AML-193 (cell line): Measurements from ENCODE around the gene TOMM34.
A peak's percentile ranks its signal among the peaks of the same experiment; 100 is the strongest.

Source experiments
- DNase-seq, 2 experiments: peaks; one replicate each; lab custom pipeline; 2025; lab: John Stamatoyannopoulos, UW

The TOMM34 gene

GRCh38 chr20:44963325-44964215 is 3.4 kb upstream of the TOMM34 start:
- no peak for DNase-seq

DNA sequence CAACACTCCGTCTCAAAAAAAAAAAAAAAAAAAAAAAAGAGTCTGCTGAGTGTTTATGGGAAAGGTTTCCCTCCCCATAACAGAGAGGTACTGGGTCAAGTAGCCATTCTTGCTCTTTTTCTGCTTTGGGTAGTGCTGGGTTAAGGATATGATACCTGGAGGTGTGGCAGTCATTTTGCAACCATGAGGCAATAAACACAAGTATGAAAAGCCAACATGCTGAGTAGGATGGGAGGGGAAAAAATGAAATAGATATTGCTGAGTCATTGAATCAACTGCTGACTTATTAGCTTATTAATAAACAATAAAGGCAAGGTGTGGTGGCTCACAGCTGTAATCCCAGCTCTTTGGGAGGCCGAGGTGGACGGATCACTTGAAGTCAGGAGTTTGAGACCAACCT is 2.3 kb upstream of the TOMM34 start:
- DNase-seq = no peak

DNA sequence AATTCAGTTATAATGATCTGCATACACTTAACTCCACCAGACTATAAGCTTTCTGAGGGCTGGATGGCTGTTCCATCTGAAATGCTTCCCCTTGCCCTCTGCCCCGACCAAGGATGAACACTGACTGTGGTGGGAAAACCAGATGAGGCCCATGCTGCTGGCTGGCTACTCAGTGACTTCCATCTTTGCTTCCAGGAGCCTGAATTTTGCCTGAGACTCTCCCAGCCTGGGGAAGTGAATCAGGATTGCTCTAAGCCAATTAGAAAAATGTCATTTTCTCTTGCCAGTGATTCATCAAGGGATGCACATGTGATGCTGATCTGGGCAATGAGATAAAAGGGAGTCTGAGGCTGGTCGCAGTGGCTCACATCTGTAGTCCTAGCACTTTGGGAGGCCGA is 1.7 kb upstream of the TOMM34 start:
- no peak for DNase-seq

DNA sequence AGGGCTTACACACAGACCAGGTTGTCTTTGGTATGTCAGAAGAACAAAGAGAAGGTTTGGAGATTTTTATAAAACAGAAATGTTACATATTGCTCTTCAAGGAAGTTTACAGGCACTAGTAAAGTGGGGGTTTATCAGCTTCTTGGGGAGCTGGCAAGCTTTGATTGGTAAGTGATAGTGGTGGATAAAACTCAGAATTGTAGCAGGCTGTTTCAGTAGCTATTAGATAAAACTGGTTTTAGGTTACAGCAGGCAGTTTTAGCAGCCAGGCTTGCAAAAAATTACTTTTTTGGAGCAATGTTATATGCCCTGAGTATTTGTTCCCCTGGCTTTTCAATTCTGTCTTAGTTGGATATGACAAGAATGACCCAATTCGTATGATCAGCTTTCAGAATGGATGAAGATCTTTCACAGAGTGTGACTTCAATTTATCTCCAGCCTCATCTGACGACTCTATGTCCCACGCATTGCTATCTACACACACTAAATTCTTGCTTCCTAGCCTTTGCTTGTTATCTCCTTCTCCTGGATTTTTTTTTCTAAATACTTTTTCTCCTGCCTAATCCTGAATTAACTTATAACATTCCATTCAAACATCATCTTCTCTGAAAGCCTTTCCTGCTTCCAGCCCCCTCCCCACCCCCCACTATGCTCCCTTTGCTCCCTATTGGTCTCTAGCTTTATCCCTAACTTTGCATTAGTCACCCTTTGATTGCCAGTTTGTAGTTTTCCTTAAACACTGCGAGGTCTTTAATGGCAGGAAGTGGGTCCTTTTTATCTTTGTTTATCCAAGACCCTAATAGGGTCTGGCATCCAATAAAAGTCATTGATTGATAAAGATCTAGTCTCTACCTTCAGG is 1.0 kb upstream of the TOMM34 start:
- DNase-seq = no peak

DNA sequence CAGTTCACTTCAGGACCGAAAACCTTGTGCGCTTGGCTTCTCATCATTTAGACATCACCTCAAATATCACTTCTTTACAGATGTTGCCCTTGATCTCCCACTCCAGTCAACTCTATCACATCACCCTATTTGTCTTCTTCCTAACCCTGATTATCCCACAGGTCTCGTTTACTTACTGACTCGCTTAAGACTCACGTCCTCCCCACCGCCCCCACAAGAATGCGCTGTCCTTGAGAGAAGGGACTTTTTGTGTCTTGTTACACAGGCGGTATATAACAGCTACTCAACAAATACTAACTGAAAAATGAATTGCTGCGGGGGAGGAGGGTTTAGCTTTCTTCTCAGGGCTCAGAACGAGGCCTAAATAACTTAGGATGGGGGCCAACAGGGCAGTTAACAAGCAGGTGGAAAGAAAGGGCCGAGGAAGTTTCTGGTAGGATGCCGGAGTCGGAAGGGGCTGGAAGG is 527 bp downstream of the TOMM34 start:
- no peak for DNase-seq

GRCh38 chr20:44959082-44959637 is 1.0 kb downstream of the TOMM34 start:
- peak in 1 of 2 experiments; percentile 27 for DNase-seq

DNA sequence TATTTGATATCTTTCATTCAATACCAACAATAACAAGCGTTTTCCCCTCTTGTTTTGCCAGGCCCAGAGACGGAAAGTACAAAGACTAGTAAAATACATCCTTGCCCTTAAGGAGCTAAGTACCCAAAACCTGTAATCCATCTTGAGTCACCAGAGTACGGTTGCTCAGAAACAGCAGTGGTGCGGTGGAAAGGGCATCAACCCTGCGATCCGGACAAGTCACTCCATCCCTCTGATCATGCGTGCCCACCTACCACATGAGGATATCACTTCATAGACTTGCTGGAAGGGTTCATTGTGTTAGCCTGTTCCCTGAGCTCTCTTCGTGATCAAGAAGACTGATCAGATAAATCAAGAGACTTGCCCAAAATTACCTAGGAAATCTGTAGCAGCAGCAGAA is 1.9 kb downstream of the TOMM34 start:
- DNase-seq = no peak

DNA sequence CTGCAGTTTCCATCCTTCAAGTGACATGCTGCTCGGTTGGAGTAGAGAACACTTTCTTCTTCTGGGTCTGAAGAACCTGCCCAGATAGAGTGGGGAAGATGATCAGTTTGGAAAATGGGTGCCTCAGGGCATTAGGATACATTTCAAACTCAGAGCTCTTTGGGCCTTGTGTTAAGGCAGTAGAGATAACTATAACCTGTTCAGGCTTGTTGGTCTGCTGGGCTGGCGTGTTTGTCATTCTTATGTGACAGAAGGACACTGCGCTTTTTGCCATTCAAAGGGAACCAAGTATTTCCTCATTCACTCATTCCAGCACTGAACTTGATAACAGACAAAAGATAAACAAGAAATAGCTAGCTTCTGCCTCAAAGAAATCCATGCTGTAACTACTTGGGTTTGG is 3.8 kb downstream of the TOMM34 start:
- DNase-seq = no peak

- DNase-seq = no peak
These were observed 4.9 kb downstream of the TOMM34 start for GRCh38 chr20:44955270-44955669.

- DNase-seq = no peak
These were observed 6.0 kb downstream of the TOMM34 start for GRCh38 chr20:44954211-44954610.

- no peak for DNase-seq
These were observed 7.5 kb downstream of the TOMM34 start for GRCh38 chr20:44952731-44953130.

DNA sequence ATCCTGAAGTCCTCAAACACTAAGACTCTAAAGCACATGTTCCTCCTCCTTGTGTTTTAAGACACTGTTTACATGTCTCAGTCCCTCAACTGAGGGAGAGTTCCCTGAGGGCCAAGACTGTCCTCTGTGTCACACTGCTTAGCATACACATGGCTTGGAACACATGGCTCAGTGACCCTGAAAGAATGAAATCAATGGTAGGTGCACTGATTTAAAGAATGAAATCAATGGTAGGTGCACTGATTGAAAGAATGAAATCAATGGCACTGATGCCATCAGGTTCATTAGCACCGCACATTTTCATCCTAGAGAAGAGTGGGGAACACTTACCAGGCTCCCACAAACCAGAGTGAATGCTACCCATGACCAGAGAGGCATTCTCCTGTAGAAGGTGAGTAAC is 9.8 kb downstream of the TOMM34 start:
- DNase-seq = no peak

DNA sequence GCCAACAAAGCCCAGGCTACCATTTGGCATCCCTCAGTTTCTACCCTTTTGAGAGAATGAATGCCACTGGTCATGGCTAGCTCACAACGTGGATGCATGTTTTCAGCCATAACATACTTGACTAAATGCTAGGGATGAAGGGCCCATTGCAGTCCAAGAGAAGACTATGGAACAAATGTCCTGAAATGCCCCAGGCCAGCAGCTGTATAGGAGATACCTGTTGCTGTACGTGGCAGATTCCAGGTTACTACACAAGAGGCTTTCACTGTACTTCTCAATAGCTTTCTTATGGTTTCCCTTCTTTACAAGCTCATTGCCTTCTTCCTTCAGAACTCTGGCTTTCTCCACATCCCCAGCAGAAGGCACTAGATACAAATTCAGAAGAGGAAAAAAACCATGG is 11.7 kb downstream of the TOMM34 start:
- DNase-seq = no peak

DNA sequence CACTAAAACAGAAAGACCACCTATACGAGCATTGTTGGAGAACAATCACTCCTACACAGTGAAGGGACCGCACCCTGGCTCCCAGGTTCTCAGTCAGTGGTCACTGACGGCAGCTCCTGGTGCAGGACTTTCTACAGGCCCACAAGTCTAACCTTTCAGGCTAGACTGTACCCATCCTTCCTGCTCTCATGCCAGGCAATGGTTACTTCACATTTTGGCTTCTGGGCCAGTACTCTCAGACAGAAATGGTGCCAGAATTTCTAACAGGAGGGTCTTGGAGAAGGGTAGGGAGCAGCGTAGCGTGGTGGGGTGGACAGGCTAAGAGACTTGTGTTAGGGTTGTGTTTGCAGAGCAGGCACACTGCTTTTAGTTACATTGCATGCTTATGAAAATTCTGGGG is 12.1 kb downstream of the TOMM34 start:
- no peak for DNase-seq

GRCh38 chr20:44946271-44946852 is 13.8 kb downstream of the TOMM34 start:
- no peak for DNase-seq

- no peak for DNase-seq
These were observed 14.9 kb downstream of the TOMM34 start for GRCh38 chr20:44945261-44945660.

DNA sequence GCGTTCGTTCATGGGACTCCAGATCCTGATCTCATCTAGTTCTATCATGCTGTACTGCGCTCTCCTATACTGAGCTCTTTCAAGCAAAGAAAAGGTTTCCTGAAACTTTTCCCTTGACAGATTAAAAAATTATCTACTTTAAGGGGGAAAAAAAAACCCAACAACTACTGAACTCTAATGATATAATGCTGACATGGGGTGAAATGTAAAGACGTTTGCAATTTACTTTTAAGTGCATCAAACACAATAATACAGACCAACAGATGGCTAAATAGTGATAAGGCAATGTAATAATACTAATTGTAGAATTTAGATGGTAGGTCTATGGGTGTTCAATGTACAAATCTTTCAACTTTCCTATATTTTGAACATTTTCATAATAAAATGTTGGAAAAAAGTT is 16.4 kb downstream of the TOMM34 start:
- DNase-seq = no peak

DNA sequence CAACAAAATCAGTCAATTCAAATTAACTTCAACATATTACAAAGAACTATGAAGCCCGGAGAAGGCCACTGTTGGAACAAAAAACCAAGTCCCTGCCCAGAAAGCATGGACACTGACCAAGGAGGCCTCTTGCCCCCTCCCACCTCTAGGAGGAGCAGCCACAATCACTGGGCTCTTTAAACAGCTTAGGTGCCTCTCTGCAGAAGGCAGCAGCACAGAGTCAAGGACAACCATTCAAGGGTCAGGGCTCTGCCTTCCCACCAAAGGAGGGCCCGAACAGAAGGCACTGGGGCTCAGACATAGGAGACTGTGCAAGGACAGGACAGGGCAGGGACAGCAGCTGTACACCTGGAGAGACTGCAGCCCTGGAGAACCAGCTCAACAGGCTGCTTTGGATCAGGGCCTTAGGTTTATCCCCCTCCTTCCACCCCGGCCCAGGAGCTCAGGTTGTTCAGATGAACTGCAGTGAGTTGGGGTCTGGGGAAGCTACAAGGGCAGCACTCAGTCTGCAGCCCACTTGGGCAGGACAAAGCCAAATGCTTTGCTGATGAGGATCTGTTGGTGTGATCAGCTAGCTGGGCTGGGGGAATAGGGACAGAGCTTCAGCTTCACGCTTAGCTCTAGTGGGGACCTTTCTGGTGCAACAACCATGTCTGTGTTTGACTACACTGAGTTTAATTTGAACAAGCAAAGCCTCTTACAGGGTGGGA is 17.8 kb downstream of the TOMM34 start:
- no peak for DNase-seq

GRCh38 chr20:44941120-44941691 is 19.0 kb downstream of the TOMM34 start:
- no peak for DNase-seq

- no peak for DNase-seq
These were observed 21.6 kb downstream of the TOMM34 start for GRCh38 chr20:44938637-44939036.

DNA sequence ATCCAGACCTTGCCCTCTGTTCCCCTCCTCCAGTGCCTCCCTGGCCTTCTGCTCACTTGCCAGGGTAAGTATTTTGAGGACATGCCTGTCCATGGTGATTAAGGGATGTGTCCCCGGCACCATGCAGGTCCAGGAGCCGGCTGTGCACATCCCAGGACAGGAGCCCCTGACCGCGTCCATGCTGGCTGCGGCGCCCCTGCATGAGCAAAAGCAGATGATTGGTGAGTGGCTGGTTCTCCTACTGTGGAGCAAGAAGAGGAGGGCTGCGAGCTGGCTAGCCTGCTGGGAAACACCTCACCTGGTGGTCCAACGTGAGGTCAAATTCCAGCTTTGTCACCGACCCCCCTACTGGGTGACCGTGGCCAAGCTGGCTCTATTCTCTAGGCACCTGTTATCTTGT is 23.7 kb downstream of the TOMM34 start:
- DNase-seq = no peak
